ENCODE results near the gene ANKRD24.

DNA sequence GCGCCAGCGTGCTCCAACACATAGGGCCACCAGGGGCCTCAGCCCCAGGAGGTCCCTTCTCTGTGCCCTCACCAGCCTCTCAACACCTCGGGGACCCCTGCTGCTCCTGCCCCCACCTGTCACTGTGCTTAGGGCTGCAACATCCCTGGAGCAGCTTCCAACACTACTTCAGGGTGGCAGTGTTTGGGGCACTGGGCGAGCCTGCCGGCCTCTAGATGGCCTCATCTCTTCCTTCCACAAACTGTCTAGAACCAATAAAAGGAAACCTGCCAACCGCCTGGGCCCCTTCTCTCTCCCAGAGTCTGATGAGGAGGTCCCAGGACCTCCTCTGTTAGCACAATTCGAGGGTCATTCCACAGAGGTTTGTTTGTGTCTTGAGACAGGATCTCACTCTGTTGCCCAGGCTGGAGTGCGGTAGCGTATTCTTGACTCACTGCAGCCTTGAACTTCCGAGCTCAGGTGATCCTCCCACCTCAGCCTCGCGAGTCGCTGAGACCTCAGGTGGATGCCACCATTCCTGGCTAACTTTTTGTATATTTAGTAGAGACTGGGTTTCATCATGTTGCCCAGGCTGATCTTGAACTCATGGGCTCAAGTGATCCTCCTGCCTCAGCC lies 86.4 kb downstream of the ANKRD24 start:
- no peak for TF ChIP-seq EP300 (IDR thresholded peaks at IDR 0.05)
- TF ChIP-seq, protein P1, sequence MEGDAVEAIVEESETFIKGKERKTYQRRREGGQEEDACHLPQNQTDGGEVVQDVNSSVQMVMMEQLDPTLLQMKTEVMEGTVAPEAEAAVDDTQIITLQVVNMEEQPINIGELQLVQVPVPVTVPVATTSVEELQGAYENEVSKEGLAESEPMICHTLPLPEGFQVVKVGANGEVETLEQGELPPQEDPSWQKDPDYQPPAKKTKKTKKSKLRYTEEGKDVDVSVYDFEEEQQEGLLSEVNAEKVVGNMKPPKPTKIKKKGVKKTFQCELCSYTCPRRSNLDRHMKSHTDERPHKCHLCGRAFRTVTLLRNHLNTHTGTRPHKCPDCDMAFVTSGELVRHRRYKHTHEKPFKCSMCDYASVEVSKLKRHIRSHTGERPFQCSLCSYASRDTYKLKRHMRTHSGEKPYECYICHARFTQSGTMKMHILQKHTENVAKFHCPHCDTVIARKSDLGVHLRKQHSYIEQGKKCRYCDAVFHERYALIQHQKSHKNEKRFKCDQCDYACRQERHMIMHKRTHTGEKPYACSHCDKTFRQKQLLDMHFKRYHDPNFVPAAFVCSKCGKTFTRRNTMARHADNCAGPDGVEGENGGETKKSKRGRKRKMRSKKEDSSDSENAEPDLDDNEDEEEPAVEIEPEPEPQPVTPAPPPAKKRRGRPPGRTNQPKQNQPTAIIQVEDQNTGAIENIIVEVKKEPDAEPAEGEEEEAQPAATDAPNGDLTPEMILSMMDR (IDR thresholded peaks at IDR 0.05): no peak
- no peak for TF ChIP-seq POLR2A (IDR thresholded peaks at IDR 0.05)
- TF ChIP-seq POLR2AphosphoS5 (IDR thresholded peaks at IDR 0.05): no peak
